Keratinocyte (primary cell): Measurements from ENCODE around the gene CD74. TPM values are rescaled to one million over a fixed set of nuclear protein-coding genes. Genes with fewer than 3 reads are reported as not detected.
A peak's percentile ranks its signal among the peaks of the same experiment; 100 is the strongest.
"Not testable (repeated sequence)": the region's sequence is repeated elsewhere in the genome, so short reads cannot be mapped to it uniquely, and the experiment has no call there.

ENCODE experiments used
- DNase-seq: peaks from one replicate; pipeline ENCODE4 v3.0.0-alpha.2; 2011; ENCODE audit warnings: low read depth, missing footprints, low spot score
- FAIRE-seq: peaks from 2 replicates; lab custom pipeline; 2011; peaks lifted over from hg19 to GRCh38; lab: Jason Lieb, UNC
- H2AFZ ChIP-seq: 2 replicates; pipeline ENCODE4 v1.6.0; 2012; ENCODE audit warnings: low read length, control low read depth, inconsistent platforms; ENCODE audit not compliant: control insufficient read depth
- H3K27ac ChIP-seq: 2 replicates; pipeline ENCODE4 v1.5.1; 2011; ENCODE audit warnings: low read length; ENCODE audit not compliant: control insufficient read depth, insufficient read depth
- H3K27me3 ChIP-seq: 3 replicates; pipeline ENCODE4 v1.6.0; 2011; ENCODE audit warnings: low read length; ENCODE audit not compliant: control insufficient read depth, insufficient read depth; ENCODE audit errors: extremely low read depth
- H3K36me3 ChIP-seq, 2 experiments: 2 replicates in 1 of 2; 3 replicates in 1 of 2; pipeline ENCODE4 v1.5.1; 2011; ENCODE audit warnings: low read length in 2 of 2, mild to moderate bottlenecking in 1 of 2; ENCODE audit not compliant: control insufficient read depth in 2 of 2, insufficient read depth in 2 of 2; ENCODE audit errors: extremely low read depth in 1 of 2
- H3K4me1 ChIP-seq: 3 replicates; pipeline ENCODE4 v1.5.1; 2011; ENCODE audit warnings: low read length; ENCODE audit not compliant: control insufficient read depth, insufficient read depth; ENCODE audit errors: extremely low read depth
- H3K4me2 ChIP-seq: 3 replicates; pipeline ENCODE4 v1.6.0; 2011; ENCODE audit warnings: low read depth, low read length; ENCODE audit not compliant: control insufficient read depth, insufficient read depth; ENCODE audit errors: extremely low read depth
- H3K4me3 ChIP-seq, 3 experiments: fragments of 200-600 bp in 1 of 3; sonication (generic) in 1 of 3; 2 replicates in 2 of 3; 3 replicates in 1 of 3; pipeline ENCODE4 v1.5.1; 2011 to 2016; ENCODE audit warnings: low read length in 3 of 3, mild to moderate bottlenecking in 3 of 3, control low read depth in 2 of 3, inconsistent platforms in 1 of 3, low read depth in 1 of 3, mixed read lengths in 1 of 3, mixed run types in 1 of 3, moderate library complexity in 1 of 3; ENCODE audit not compliant: control insufficient read depth in 2 of 3, insufficient read depth in 2 of 3; ENCODE audit errors: extremely low read depth in 1 of 3
- H3K79me2 ChIP-seq: 2 replicates; pipeline ENCODE4 v1.6.0; 2012; ENCODE audit warnings: low read length; ENCODE audit not compliant: control insufficient read depth, insufficient read depth
- H3K9ac ChIP-seq: 3 replicates; pipeline ENCODE4 v1.6.0; 2011; ENCODE audit warnings: low read length; ENCODE audit not compliant: control insufficient read depth, insufficient read depth; ENCODE audit errors: extremely low read depth
- H3K9me1 ChIP-seq: 3 replicates; pipeline ENCODE4 v1.6.0; 2011; ENCODE audit warnings: low read length; ENCODE audit not compliant: control insufficient read depth, insufficient read depth; ENCODE audit errors: extremely low read depth
- H3K9me3 ChIP-seq: 2 replicates; pipeline ENCODE4 v1.5.1; 2012; ENCODE audit warnings: low read depth, low read length; ENCODE audit not compliant: control insufficient read depth
- H4K20me1 ChIP-seq: 3 replicates; pipeline ENCODE4 v1.6.0; 2011; ENCODE audit warnings: low read length; ENCODE audit not compliant: control insufficient read depth, insufficient read depth; ENCODE audit errors: extremely low read depth
- EZH2 ChIP-seq: IDR thresholded peaks from one replicate; pipeline ENCODE4 v1.6.1; 2012; ENCODE audit warnings: inconsistent platforms, mild to moderate bottlenecking, low read length, moderate library complexity
- dilution Hi-C: fragments of 300-500 bp; cut with MboI; formaldehyde crosslinking; loops from one replicate; pipeline ENCODE4 v1.7.0; 2020; ENCODE audit warnings: low sequenced_read_pairs; ENCODE audit not compliant: extremely low pct_ligation_motif_present
- polyA plus RNA-seq, 5 experiments: library from polyadenylated mRNA; depleted of rRNA in 3 of 5; stranded (reverse) in 3 of 5; stranded (forward) in 1 of 5; unstranded in 1 of 5; fragments of >200 nt; gene quantifications; 1 replicate in 1 of 5; 2 replicates in 3 of 5; 3 replicates in 1 of 5; pipeline versions ENCODE4 v1.2.1 to v1.2.3, GENCODE V29; 2011 to 2012; ENCODE audit warnings: missing spikeins in 2 of 5, low read depth in 1 of 5, low replicate concordance in 1 of 5
- TF ChIP-seq, protein P1 (sequence below), 3 experiments: IDR thresholded peaks in 1 of 3; conservative IDR thresholded peaks in 1 of 3; optimal IDR thresholded peaks in 1 of 3; 2 replicates in 2 of 3; 3 replicates in 1 of 3; pipeline versions ENCODE3 to v1.5.1; 2011; ENCODE audit warnings: low read length in 3 of 3, mild to moderate bottlenecking in 3 of 3, moderate library complexity in 2 of 3, control low read depth in 1 of 3, inconsistent platforms in 1 of 3; ENCODE audit not compliant: insufficient read depth in 2 of 3; ENCODE audit errors: extremely low read depth in 1 of 3

Gene CD74
- polyA plus RNA-seq, 1 donor (not counting 4 experiments of a cell fraction or from before 2014, with no cell fraction given) = 0.71 TPM

GRCh38 chr5:150419630-150420270, 7.0 kb upstream of the CD74 start:
- no peaks in the 10 kb centered on the region for H3K36me3 ChIP-seq
- dilution Hi-C loops = no loop called here
- H3K9ac ChIP-seq = no peak overlapping the region
- no peaks in the 10 kb centered on the region for H3K4me1 ChIP-seq
- no peak overlapping the region for H2AFZ ChIP-seq
- H3K27me3 ChIP-seq = no peaks in the 10 kb centered on the region
- DNase-seq (no peak), FAIRE-seq (peak; percentile 41)
- H3K4me3 ChIP-seq = no peak overlapping the region
- no peaks in the 10 kb centered on the region for H3K79me2 ChIP-seq
- H3K9me1 ChIP-seq = no peaks in the 10 kb centered on the region
- H4K20me1 ChIP-seq = no peaks in the 10 kb centered on the region
- no peak overlapping the region for H3K4me2 ChIP-seq
- H3K9me3 ChIP-seq = no peaks in the 10 kb centered on the region
- TF ChIP-seq, protein P1, sequence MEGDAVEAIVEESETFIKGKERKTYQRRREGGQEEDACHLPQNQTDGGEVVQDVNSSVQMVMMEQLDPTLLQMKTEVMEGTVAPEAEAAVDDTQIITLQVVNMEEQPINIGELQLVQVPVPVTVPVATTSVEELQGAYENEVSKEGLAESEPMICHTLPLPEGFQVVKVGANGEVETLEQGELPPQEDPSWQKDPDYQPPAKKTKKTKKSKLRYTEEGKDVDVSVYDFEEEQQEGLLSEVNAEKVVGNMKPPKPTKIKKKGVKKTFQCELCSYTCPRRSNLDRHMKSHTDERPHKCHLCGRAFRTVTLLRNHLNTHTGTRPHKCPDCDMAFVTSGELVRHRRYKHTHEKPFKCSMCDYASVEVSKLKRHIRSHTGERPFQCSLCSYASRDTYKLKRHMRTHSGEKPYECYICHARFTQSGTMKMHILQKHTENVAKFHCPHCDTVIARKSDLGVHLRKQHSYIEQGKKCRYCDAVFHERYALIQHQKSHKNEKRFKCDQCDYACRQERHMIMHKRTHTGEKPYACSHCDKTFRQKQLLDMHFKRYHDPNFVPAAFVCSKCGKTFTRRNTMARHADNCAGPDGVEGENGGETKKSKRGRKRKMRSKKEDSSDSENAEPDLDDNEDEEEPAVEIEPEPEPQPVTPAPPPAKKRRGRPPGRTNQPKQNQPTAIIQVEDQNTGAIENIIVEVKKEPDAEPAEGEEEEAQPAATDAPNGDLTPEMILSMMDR (optimal IDR thresholded peaks at IDR 0.05 in 1 of 3, IDR thresholded peaks at IDR 0.05 in 1 of 3, conservative IDR thresholded peaks at IDR 0.05 in 1 of 3; ENCODE audit: extremely low read depth in 1 of 3, insufficient read depth in 2 of 3, low read length in 3 of 3) = no peak
- TF ChIP-seq EZH2 = no peak
- H3K27ac ChIP-seq = no peak overlapping the region

- H4K20me1 ChIP-seq, H3K9me3 ChIP-seq, H3K79me2 ChIP-seq, H3K4me3 ChIP-seq, H2AFZ ChIP-seq, H3K4me1 ChIP-seq, DNase-seq, H3K36me3 ChIP-seq, H3K27me3 ChIP-seq, FAIRE-seq, H3K4me2 ChIP-seq, H3K9ac ChIP-seq, H3K9me1 ChIP-seq, dilution Hi-C loops, H3K27ac ChIP-seq: not testable (repeated sequence)
Observed at GRCh38 chr5:150413902-150414790, 1.4 kb upstream of the CD74 start.
